Endothelial cell of umbilical vein (primary cell): ENCODE data around the gene BNIPL. TPM values are rescaled to one million over a fixed set of nuclear protein-coding genes. Genes with fewer than 3 reads are reported as not detected.

Experiments
- BruUV-seq: library from RNA; stranded (reverse); fragments of 400-500 nt; replicated peaks from 2 replicates; lab custom pipeline; 2021; lab: Mats Ljungman, UMichigan
- CTCF ChIA-PET: fragments of 300-600, 350-600 bp; sonication (Branson Sonifier 250); formaldehyde crosslinking; loops from one replicate; lab custom pipeline; 2021; ENCODE audit warnings: antibody characterized with exemption, inconsistent platforms; lab: Charles Lee
- POLR2A ChIA-PET: fragments of 300-600, 350-600 bp; sonication (Branson Sonifier 250); formaldehyde crosslinking; loops from one replicate; lab custom pipeline; 2021; ENCODE audit warnings: antibody characterized with exemption, inconsistent platforms; lab: Charles Lee
- DNase-seq: peaks from one replicate; pipeline ENCODE4 v3.0.0-alpha.2; 2011; ENCODE audit warnings: low read depth, low spot score
- FAIRE-seq: peaks from 2 replicates; lab custom pipeline; 2011; peaks lifted over from hg19 to GRCh38; lab: Jason Lieb, UNC
- H2AFZ ChIP-seq: 2 replicates; pipeline ENCODE4 v1.6.0; 2012; ENCODE audit warnings: low read depth, low read length, control low read depth, inconsistent platforms
- H3K27ac ChIP-seq: 2 replicates; pipeline ENCODE4 v1.5.1; 2011; ENCODE audit warnings: low read depth, mild to moderate bottlenecking, control low read depth, low read length, moderate library complexity; ENCODE audit not compliant: insufficient read depth
- H3K27me3 ChIP-seq, 2 experiments: 2 replicates each; pipeline versions ENCODE4 v1.6.0 to v1.6.1; 2011; ENCODE audit warnings: low read length in 2 of 2, mixed read lengths in 1 of 2; ENCODE audit not compliant: control insufficient read depth in 2 of 2, insufficient read depth in 2 of 2
- H3K36me3 ChIP-seq, 2 experiments: 2 replicates in 1 of 2; 3 replicates in 1 of 2; pipeline ENCODE4 v1.5.1; 2011; ENCODE audit warnings: low read length in 2 of 2, mild to moderate bottlenecking in 1 of 2, moderate library complexity in 1 of 2; ENCODE audit not compliant: control insufficient read depth in 2 of 2, insufficient read depth in 2 of 2; ENCODE audit errors: extremely low read depth in 1 of 2
- H3K4me1 ChIP-seq: 3 replicates; pipeline ENCODE4 v1.5.1; 2011; ENCODE audit warnings: mild to moderate bottlenecking, low read length; ENCODE audit not compliant: control insufficient read depth, insufficient read depth; ENCODE audit errors: extremely low read depth
- H3K4me2 ChIP-seq: 2 replicates; pipeline ENCODE4 v1.6.1; 2011; ENCODE audit warnings: low read length, control low read depth, mixed read lengths; ENCODE audit not compliant: insufficient read depth
- H3K4me3 ChIP-seq, 3 experiments: fragments of 200-600 bp in 1 of 3; sonication (generic), shearing (Covaris generic) in 1 of 3; replicated peaks in 1 of 3; 2 replicates each; pipeline ENCODE4 v1.5.1; 2011 to 2016; ENCODE audit warnings: control low read depth in 3 of 3, low read length in 3 of 3, mild to moderate bottlenecking in 2 of 3, inconsistent platforms in 1 of 3, low read depth in 1 of 3, moderate library complexity in 1 of 3; ENCODE audit not compliant: insufficient read depth in 1 of 3
- H3K79me2 ChIP-seq: 2 replicates; pipeline ENCODE4 v1.6.0; 2012; ENCODE audit warnings: low read length, inconsistent platforms; ENCODE audit not compliant: control insufficient read depth, insufficient read depth
- H3K9ac ChIP-seq: replicated peaks from 2 replicates; pipeline ENCODE3; 2011; ENCODE audit warnings: low read length, control low read depth; ENCODE audit not compliant: insufficient read depth; ENCODE audit errors: extremely low read depth
- H3K9me1 ChIP-seq: replicated peaks from 3 replicates; pipeline ENCODE4 v1.6.0; 2011; ENCODE audit warnings: mild to moderate bottlenecking, low read length; ENCODE audit not compliant: control insufficient read depth, insufficient read depth; ENCODE audit errors: extremely low read depth
- H3K9me3 ChIP-seq: replicated peaks from 2 replicates; pipeline ENCODE4 v1.5.1; 2012; ENCODE audit warnings: low read length, inconsistent platforms; ENCODE audit not compliant: control insufficient read depth, insufficient read depth
- H4K20me1 ChIP-seq: replicated peaks from 2 replicates; pipeline ENCODE3; 2011; ENCODE audit warnings: mild to moderate bottlenecking, low read length; ENCODE audit not compliant: control insufficient read depth, insufficient read depth; ENCODE audit errors: extremely low read depth
- EZH2 ChIP-seq: IDR thresholded peaks from 2 replicates; pipeline ENCODE4 v1.6.1; 2012; ENCODE audit warnings: borderline replicate concordance, low read depth, mild to moderate bottlenecking, moderate library complexity, low read length, inconsistent platforms; ENCODE audit not compliant: severe bottlenecking
- FOS ChIP-seq: IDR thresholded peaks from 2 replicates; pipeline ENCODE4 v1.6.1; 2011; ENCODE audit warnings: mild to moderate bottlenecking, low read length, moderate library complexity, borderline replicate concordance; ENCODE audit not compliant: insufficient read depth
- GATA2 ChIP-seq: IDR thresholded peaks from 2 replicates; pipeline ENCODE4 v1.7.0; 2011; ENCODE audit warnings: low read depth, mild to moderate bottlenecking, moderate library complexity, mixed read lengths, low read length; ENCODE audit not compliant: insufficient read length, insufficient read depth
- JUN ChIP-seq: IDR thresholded peaks from 2 replicates; pipeline ENCODE4 v1.6.1; 2011; ENCODE audit warnings: borderline replicate concordance, low read depth; ENCODE audit not compliant: insufficient read length, insufficient read depth
- MYC ChIP-seq: IDR thresholded peaks from one replicate; pipeline ENCODE4 v1.6.1; 2011; ENCODE audit warnings: mild to moderate bottlenecking, low read depth, low read length
- POLR2A ChIP-seq: IDR thresholded peaks from 2 replicates; pipeline ENCODE4 v1.6.1; 2012; ENCODE audit warnings: low read depth, mild to moderate bottlenecking, control low read depth, low read length
- POLR2AphosphoS5 ChIP-seq: IDR thresholded peaks from 2 replicates; pipeline ENCODE4 v1.6.1; 2012; ENCODE audit warnings: low read depth, mild to moderate bottlenecking, control low read depth, low read length, moderate library complexity; ENCODE audit not compliant: insufficient read depth
- dilution Hi-C: fragments of 300-500 bp; cut with MboI; formaldehyde crosslinking; loops from one replicate; pipeline ENCODE4 v1.15.0; 2019; ENCODE audit warnings: low sequenced_read_pairs; ENCODE audit not compliant: extremely low pct_ligation_motif_present
- intact Hi-C: fragments of 100-400 bp; cut with micrococcal nuclease; formaldehyde crosslinking; loops from one replicate; pipeline ENCODE4 v1.10.0; 2022
- polyA plus RNA-seq, 4 experiments: library from polyadenylated mRNA; depleted of rRNA in 3 of 4; stranded (reverse) in 3 of 4; unstranded in 1 of 4; fragments of >200 nt; gene quantifications; 2 replicates each; pipeline versions ENCODE4 v1.2.1 to v1.2.3, GENCODE V29; 2011 to 2012; ENCODE audit warnings: missing spikeins in 1 of 4
- total RNA-seq: library from RNA; stranded (reverse); gene quantifications from 2 replicates; pipeline ENCODE4 v1.2.3, GENCODE V29; 2021
- TF ChIP-seq, protein P1 (sequence below), 2 donors: IDR thresholded peaks; 1 replicate in 1 of 2; 2 replicates in 1 of 2; pipeline ENCODE4 v1.5.1; 2011; ENCODE audit warnings: low read length in 2 of 2, mild to moderate bottlenecking in 2 of 2, moderate library complexity in 2 of 2, control low read depth in 1 of 2, inconsistent platforms in 1 of 2, low read depth in 1 of 2; ENCODE audit not compliant: insufficient read depth in 1 of 2; ENCODE audit errors: extremely low read depth in 1 of 2
- TF ChIP-seq, protein P2 (sequence below): IDR thresholded peaks from 2 replicates; pipeline ENCODE4 v1.6.1; 2011; ENCODE audit not compliant: insufficient read depth, insufficient read length

Gene BNIPL
- total and polyA plus RNA-seq, 2 donors (not counting 3 experiments of a cell fraction or from before 2014, with no cell fraction given), result 0.26 to 0.42 TPM

- DNase-seq (no peak), FAIRE-seq (no peak)
- ChIA-PET POLR2A (no interaction called here), CTCF (interaction anchor here (1.1 to 2.6 kb wide), 6 partner anchors 11 to 57 kb away, joined by 3 to 9 read pairs (median 4); partner anchors contain the start of gene GABPB2)
- H3K4me2 ChIP-seq, result no peak overlapping the region
- no peaks in the 10 kb centered on the region for H4K20me1 ChIP-seq
- dilution Hi-C loops (no loop called here), intact Hi-C loops (no loop called here)
- H3K79me2 ChIP-seq, result no peaks in the 10 kb centered on the region
- no peak overlapping the region for H3K27ac ChIP-seq
- no peaks in the 10 kb centered on the region for H3K9me3 ChIP-seq
- H3K9ac ChIP-seq, result no peak overlapping the region
- H3K4me1 ChIP-seq, result peaks cover 2% of the 10 kb centered on the region
- BruUV-seq, result no TSS peak
- H2AFZ ChIP-seq, result no peak overlapping the region
- no peaks in the 10 kb centered on the region for H3K9me1 ChIP-seq
- H3K36me3 ChIP-seq, result no peaks in the 10 kb centered on the region
- no peak for TF ChIP-seq EZH2
- TF ChIP-seq POLR2AphosphoS5, result no peak
- TF ChIP-seq FOS, result no peak
- TF ChIP-seq, protein P1, sequence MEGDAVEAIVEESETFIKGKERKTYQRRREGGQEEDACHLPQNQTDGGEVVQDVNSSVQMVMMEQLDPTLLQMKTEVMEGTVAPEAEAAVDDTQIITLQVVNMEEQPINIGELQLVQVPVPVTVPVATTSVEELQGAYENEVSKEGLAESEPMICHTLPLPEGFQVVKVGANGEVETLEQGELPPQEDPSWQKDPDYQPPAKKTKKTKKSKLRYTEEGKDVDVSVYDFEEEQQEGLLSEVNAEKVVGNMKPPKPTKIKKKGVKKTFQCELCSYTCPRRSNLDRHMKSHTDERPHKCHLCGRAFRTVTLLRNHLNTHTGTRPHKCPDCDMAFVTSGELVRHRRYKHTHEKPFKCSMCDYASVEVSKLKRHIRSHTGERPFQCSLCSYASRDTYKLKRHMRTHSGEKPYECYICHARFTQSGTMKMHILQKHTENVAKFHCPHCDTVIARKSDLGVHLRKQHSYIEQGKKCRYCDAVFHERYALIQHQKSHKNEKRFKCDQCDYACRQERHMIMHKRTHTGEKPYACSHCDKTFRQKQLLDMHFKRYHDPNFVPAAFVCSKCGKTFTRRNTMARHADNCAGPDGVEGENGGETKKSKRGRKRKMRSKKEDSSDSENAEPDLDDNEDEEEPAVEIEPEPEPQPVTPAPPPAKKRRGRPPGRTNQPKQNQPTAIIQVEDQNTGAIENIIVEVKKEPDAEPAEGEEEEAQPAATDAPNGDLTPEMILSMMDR (IDR thresholded peaks at IDR 0.05; ENCODE audit: extremely low read depth in 1 of 2, insufficient read depth in 1 of 2, low read depth in 1 of 2, low read length in 2 of 2), result no peak
- no peak for TF ChIP-seq JUN
- no peak for TF ChIP-seq POLR2A
- TF ChIP-seq, protein P2, sequence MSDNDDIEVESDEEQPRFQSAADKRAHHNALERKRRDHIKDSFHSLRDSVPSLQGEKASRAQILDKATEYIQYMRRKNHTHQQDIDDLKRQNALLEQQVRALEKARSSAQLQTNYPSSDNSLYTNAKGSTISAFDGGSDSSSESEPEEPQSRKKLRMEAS, result no peak
- TF ChIP-seq MYC, result no peak
- TF ChIP-seq GATA2, result no peak
- no peak overlapping the region for H3K4me3 ChIP-seq
- H3K27me3 ChIP-seq, result no peaks in the 10 kb centered on the region
These were observed 6.8 kb downstream of the BNIPL start for GRCh38 chr1:151043163-151043562.
